ENCODE data around the gene FBLN7. TPM values are rescaled to one million over a fixed set of nuclear protein-coding genes. Genes with fewer than 3 reads are reported as not detected.
"Not testable (repeated sequence)": the region's sequence is repeated elsewhere in the genome, so short reads cannot be mapped to it uniquely, and the experiment has no call there.

The FBLN7 gene
- total RNA-seq, 4 donors from 2014 or later, result 3.6 to 10.2 (median 5.9) TPM

DNA sequence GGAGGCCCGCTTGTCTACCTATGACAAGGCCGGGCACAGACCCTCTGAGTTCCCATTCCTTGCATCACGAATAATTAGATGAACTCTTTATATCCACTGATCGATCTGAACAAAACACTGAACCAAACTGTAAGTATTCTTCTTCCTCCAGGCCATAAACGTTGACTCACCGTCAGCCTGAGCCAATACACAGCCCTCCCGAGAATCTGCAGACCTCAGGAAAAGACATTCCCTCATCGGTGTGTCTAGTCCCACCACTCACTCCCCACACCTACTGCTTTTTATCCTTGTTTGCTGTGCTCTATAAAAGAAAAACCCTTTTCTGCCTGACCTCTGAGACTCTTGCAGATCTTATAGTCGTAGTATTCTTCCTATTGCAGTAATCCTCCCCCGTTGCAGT is 42.1 kb upstream of the FBLN7 start:
- DNase-seq (ENCODE audit: low spot score in 2 of 2), result no peak
- no peak overlapping the region for H3K4me3 ChIP-seq (ENCODE audit: low read depth, poor library complexity, severe bottlenecking)
- TF ChIP-seq POLR2A (IDR thresholded peaks at IDR 0.05) (no peak), CTCF (IDR thresholded peaks at IDR 0.05) (no peak)
- 67 to 68% methylated on average over 10 of the region's 10 CpGs for WGBS, 2 donors
- intact Hi-C loops (cut with DNase I; ENCODE audit: low total_unique reads), result no loop called here

DNA sequence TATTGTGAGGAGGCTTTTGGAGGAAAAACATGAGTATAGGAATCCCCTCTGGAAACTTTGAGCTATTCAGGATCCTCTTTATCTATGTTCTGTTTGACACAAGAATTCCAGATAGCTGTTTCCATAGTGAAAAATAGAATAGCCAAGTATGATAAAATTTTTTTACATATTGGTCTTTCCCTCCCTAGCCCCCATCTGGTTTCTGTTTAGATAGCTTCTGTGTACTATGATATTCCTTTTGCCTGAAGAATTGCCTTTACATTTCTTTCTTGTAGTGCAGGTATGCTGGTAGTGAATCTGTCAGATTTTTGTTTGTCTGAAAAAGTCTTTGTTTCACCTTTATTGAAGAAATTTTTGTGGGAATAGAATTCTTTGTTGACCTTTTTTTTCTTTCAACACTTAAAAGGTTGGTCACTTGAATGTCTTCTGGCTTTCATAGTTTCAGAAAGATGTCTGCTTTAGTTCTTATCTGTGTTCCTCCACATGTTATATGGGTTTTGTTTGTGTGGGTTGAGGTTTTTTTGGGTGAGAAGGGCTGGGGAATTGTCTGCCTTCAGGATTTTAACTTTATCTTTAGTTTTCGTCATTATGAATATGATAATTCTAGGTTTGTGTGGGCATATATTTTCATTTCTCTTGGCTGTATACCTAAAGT is 29.9 kb upstream of the FBLN7 start:
- H3K4me3 ChIP-seq (ENCODE audit: low read depth, poor library complexity, severe bottlenecking), result no peak overlapping the region
- WGBS, 2 donors, result 96 to 100% methylated on average over 1 of the region's 1 CpG
- DNase-seq (ENCODE audit: low spot score in 2 of 2), result no peak
- TF ChIP-seq POLR2A (IDR thresholded peaks at IDR 0.05), result no peak
- intact Hi-C loops (cut with DNase I; ENCODE audit: low total_unique reads), result no loop called here

GRCh38 chr2:112109278-112109677 is 28.9 kb upstream of the FBLN7 start:
- no peak for TF ChIP-seq POLR2A (IDR thresholded peaks at IDR 0.05)
- TF ChIP-seq CTCF (IDR thresholded peaks at IDR 0.05), result no peak
- intact Hi-C loops (cut with DNase I; ENCODE audit: low total_unique reads), result no loop called here
- H3K4me3 ChIP-seq (ENCODE audit: low read depth, poor library complexity, severe bottlenecking), result no peak overlapping the region
- no peak for DNase-seq (ENCODE audit: low spot score in 2 of 2)

DNA sequence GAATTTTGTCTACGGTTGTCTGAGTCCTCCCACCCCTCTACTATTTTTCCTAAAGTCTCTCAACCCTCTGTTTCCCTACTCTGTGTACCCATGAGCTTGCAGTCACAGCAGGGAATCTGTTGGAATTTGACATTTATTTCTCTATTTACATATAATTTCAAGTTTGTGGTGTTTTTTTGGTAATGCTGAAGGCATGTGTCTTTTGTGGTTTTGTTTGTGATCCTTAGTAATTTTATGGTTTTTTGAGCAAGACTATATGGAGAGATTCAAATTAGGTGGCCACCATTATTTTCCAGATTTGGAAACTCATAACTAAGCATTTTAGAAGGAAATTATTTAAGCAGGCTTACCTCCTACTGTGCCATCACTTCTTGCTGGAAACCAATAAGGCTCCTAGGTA is 27.2 kb upstream of the FBLN7 start:
- intact Hi-C loops (cut with DNase I; ENCODE audit: low total_unique reads), result no loop called here
- DNase-seq (ENCODE audit: low spot score in 2 of 2), result no peak
- TF ChIP-seq CTCF (IDR thresholded peaks at IDR 0.05) (no peak), POLR2A (IDR thresholded peaks at IDR 0.05) (no peak)
- 88 to 96% methylated on average over 1 of the region's 1 CpG for WGBS, 2 donors
- no peak overlapping the region for H3K4me3 ChIP-seq (ENCODE audit: low read depth, poor library complexity, severe bottlenecking)

DNA sequence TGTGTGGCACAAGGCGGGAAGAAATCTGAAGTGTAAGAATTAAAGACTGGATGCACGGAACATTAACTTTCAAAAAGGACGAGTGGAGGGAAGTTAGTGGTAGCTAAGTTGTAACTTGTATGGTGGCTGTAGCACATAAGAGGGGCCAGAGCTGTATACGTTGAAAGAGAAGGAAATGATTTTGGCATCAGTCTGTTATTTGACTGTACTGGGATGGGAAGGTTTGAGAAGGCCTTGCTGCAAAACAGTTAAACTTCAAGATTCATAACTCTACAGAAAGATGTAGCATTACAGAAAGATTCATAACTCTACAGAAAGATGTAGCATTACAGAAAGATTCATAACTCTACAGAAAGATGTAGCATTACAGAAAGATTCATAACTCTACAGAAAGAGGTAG is 24.8 kb upstream of the FBLN7 start:
- DNase-seq (ENCODE audit: low spot score in 2 of 2); intact Hi-C loops (cut with DNase I; ENCODE audit: low total_unique reads); H3K4me3 ChIP-seq (ENCODE audit: low read depth, poor library complexity, severe bottlenecking): not testable (repeated sequence)
- WGBS, 2 donors, result 92 to 96% methylated on average over 4 of the region's 4 CpGs

- intact Hi-C loops (cut with DNase I; ENCODE audit: low total_unique reads), result no loop called here
- 96 to 97% methylated on average over 4 of the region's 4 CpGs for WGBS, 2 donors
- no peak for TF ChIP-seq POLR2A (IDR thresholded peaks at IDR 0.05)
- TF ChIP-seq CTCF (IDR thresholded peaks at IDR 0.05), result no peak
- no peak for DNase-seq (ENCODE audit: low spot score in 2 of 2)
- no peak overlapping the region for H3K4me3 ChIP-seq (ENCODE audit: low read depth, poor library complexity, severe bottlenecking)
Measured at GRCh38 chr2:112118148-112118547, 20.0 kb upstream of the FBLN7 start.

DNA sequence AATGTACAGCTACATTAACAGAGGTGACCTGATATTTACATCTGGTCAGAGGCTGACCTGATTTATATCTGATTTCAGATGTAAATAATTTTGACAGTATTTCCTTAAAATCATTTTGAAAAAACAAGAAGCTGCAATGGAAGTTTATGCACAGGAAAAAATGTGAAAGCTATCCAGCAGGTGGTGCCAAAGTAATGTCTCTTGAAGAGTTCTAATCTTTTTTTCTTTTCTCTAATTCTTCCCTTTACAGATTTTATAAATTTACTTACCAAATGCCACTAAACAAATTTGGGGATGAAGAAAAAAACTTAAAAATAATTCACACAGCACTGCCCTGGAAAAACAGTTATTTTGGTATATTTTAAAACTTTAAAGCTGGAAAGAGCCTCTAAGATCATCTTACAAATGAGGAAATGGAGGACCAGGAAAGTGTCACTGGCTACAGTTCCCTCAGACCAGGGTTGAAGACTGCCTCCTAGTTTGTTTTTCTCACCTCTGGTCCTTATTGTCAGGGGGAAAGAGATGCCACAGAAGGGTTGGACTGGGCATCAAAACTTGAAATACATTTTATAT is 16.4 kb upstream of the FBLN7 start:
- TF ChIP-seq POLR2A (IDR thresholded peaks at IDR 0.05) (no peak), CTCF (IDR thresholded peaks at IDR 0.05) (no peak)
- intact Hi-C loops (cut with DNase I; ENCODE audit: low total_unique reads), result no loop called here
- H3K4me3 ChIP-seq (ENCODE audit: low read depth, poor library complexity, severe bottlenecking), result no peak overlapping the region
- no peak for DNase-seq (ENCODE audit: low spot score in 2 of 2)

Data from lower leg skin (tissue), 4 donors.